GM19438 (cell line): ENCODE measurements around the gene ASCL3.
"Not testable (repeated sequence)": the region's sequence is repeated elsewhere in the genome, so short reads cannot be mapped to it uniquely, and the experiment has no call there.

ENCODE experiments used
- ATAC-seq: cut with Tn5 transposase; IDR thresholded peaks from one replicate; pipeline ENCODE4 v1.9.1; 2021; ENCODE audit warnings: low read depth; ENCODE audit not compliant: unreplicated experiment

The ASCL3 gene

GRCh38 chr11:8942518-8943066 is at the start of gene ASCL3:
Gene ASCL3, minus strand, starts transcription at chr11:8943016. Its CDS starts 4,855 bp downstream, at chr11:8938161.
- ATAC-seq: no peak

- ATAC-seq: no peak
These were observed 46.6 kb upstream of the ASCL3 start for GRCh38 chr11:8989453-8989852.

- no peak for ATAC-seq
These were observed 45.8 kb upstream of the ASCL3 start for GRCh38 chr11:8988329-8989234.

GRCh38 chr11:8987446-8987845 is 44.6 kb upstream of the ASCL3 start:
- no peak for ATAC-seq

- not testable (repeated sequence) for ATAC-seq
These were observed 44.0 kb upstream of the ASCL3 start for GRCh38 chr11:8986772-8987171.

- ATAC-seq: no peak
These were observed 42.6 kb upstream of the ASCL3 start for GRCh38 chr11:8985462-8985861.

- ATAC-seq: no peak
These were observed 40.7 kb upstream of the ASCL3 start for GRCh38 chr11:8983552-8983951.

- ATAC-seq: no peak
These were observed 37.7 kb upstream of the ASCL3 start for GRCh38 chr11:8980485-8980884.

- ATAC-seq: not testable (repeated sequence)
These were observed 36.5 kb upstream of the ASCL3 start for GRCh38 chr11:8979365-8979764.

GRCh38 chr11:8973121-8973520 is 30.3 kb upstream of the ASCL3 start:
- no peak for ATAC-seq

- no peak for ATAC-seq
These were observed 29.1 kb upstream of the ASCL3 start for GRCh38 chr11:8971924-8972316.

GRCh38 chr11:8971196-8971923 is 28.5 kb upstream of the ASCL3 start:
- ATAC-seq: no peak

GRCh38 chr11:8967184-8967583 is 24.4 kb upstream of the ASCL3 start:
- no peak for ATAC-seq

- peak; percentile 86 for ATAC-seq
These were observed 21.8 kb upstream of the ASCL3 start, which contains the start of gene TMEM9B for GRCh38 chr11:8964324-8965320. Gene TMEM9B, minus strand, starts transcription at chr11:8964442. Its CDS starts 129 bp downstream, at chr11:8964313.

- peak; percentile 60 for ATAC-seq
These were observed 20.9 kb upstream of the ASCL3 start for GRCh38 chr11:8963569-8964323.

- ATAC-seq: no peak
These were observed 20.0 kb upstream of the ASCL3 start for GRCh38 chr11:8962841-8963240.

GRCh38 chr11:8961401-8961800 is 18.6 kb upstream of the ASCL3 start:
- no peak for ATAC-seq

- no peak for ATAC-seq
These were observed 16.8 kb upstream of the ASCL3 start for GRCh38 chr11:8959546-8960166.

GRCh38 chr11:8956860-8957259 is 14.0 kb upstream of the ASCL3 start:
- ATAC-seq: no peak
